ENCODE measurements around the gene FOXE3.

FOXE3 gene

GRCh38 chr1:47396671-47397196 lies 19.4 kb upstream of the FOXE3 start:
- Histone ChIP-seq H3K9ac (ENCODE audit: low read length) (no peak overlapping the region), H4K91ac (ENCODE audit: low read depth, low read length) (no peak overlapping the region), H4K8ac (ENCODE audit: low read depth, low read length) (no peak overlapping the region), H2BK5ac (ENCODE audit: low read depth, low read length, poor library complexity) (no peak overlapping the region), H3K23ac (ENCODE audit: low read length) (no peak overlapping the region), H2AK5ac (ENCODE audit: low read length) (no peak overlapping the region), H3K36me3 (ENCODE audit: control insufficient read depth in 1 of 2, insufficient read depth in 2 of 2, low read length in 2 of 2) (no peaks in the 10 kb centered on the region), H4K12ac (ENCODE audit: low read depth, low read length) (no peak overlapping the region), H3K9me3 (ENCODE audit: insufficient read depth, low read depth, low read length) (no peaks in the 10 kb centered on the region), H3K27ac (ENCODE audit: low read depth, low read length) (no peak overlapping the region), H2BK12ac (ENCODE audit: low read length) (no peak overlapping the region), H3K4ac (ENCODE audit: low read depth, low read length) (no peak overlapping the region), H3K79me2 (ENCODE audit: control insufficient read depth, insufficient read depth, low read length, poor library complexity) (no peaks in the 10 kb centered on the region), H3K18ac (ENCODE audit: low read length) (no peak overlapping the region), H3K4me3 (ENCODE audit: low read depth, low read length) (no peak overlapping the region), H3K27me3 (ENCODE audit: insufficient read depth, low read length) (no peaks in the 10 kb centered on the region), H3K4me2 (ENCODE audit: low read length) (no peak overlapping the region), H3K79me1 (ENCODE audit: low read length) (no peaks in the 10 kb centered on the region), H3K14ac (ENCODE audit: low read length) (no peak overlapping the region), H2AFZ (ENCODE audit: insufficient read depth, low read length, poor library complexity) (no peak overlapping the region), H3K4me1 (ENCODE audit: control insufficient read depth in 1 of 2, insufficient read depth in 2 of 2, low read length in 2 of 2) (peaks cover 0 to 3% of the 10 kb centered on the region in 2 experiments), H2BK120ac (ENCODE audit: insufficient read depth, low read length, poor library complexity) (no peak overlapping the region)
- WGBS (ENCODE audit: extremely low coverage, insufficient coverage, insufficient read length): no CpG with 5 or more reads among the region's 6 CpGs
- no peak for DNase-seq

GRCh38 chr1:47399138-47399845 lies 16.8 kb upstream of the FOXE3 start:
- H3K9me3 ChIP-seq (ENCODE audit: insufficient read depth, low read depth, low read length): no peaks in the 10 kb centered on the region
- H3K4me3 ChIP-seq (ENCODE audit: low read depth, low read length): no peak overlapping the region
- no peak overlapping the region for H3K4ac ChIP-seq (ENCODE audit: low read depth, low read length)
- no peak overlapping the region for H2AK5ac ChIP-seq (ENCODE audit: low read length)
- H3K79me2 ChIP-seq (ENCODE audit: control insufficient read depth, insufficient read depth, low read length, poor library complexity): no peaks in the 10 kb centered on the region
- H2BK12ac ChIP-seq (ENCODE audit: low read length): no peak overlapping the region
- no peak overlapping the region for H4K12ac ChIP-seq (ENCODE audit: low read depth, low read length)
- WGBS (ENCODE audit: extremely low coverage, insufficient coverage, insufficient read length): no CpG with 5 or more reads among the region's 4 CpGs
- no peak overlapping the region for H4K8ac ChIP-seq (ENCODE audit: low read depth, low read length)
- H3K18ac ChIP-seq (ENCODE audit: low read length): no peak overlapping the region
- H2BK120ac ChIP-seq (ENCODE audit: insufficient read depth, low read length, poor library complexity): no peak overlapping the region
- H3K9ac ChIP-seq (ENCODE audit: low read length): no peak overlapping the region
- H3K27ac ChIP-seq (ENCODE audit: low read depth, low read length): no peak overlapping the region
- H4K91ac ChIP-seq (ENCODE audit: low read depth, low read length): no peak overlapping the region
- H3K14ac ChIP-seq (ENCODE audit: low read length): no peak overlapping the region
- DNase-seq: no peak
- H3K79me1 ChIP-seq (ENCODE audit: low read length): no peaks in the 10 kb centered on the region
- no peaks in the 10 kb centered on the region for H3K27me3 ChIP-seq (ENCODE audit: insufficient read depth, low read length)
- no peaks in the 10 kb centered on the region for H3K4me1 ChIP-seq (ENCODE audit: control insufficient read depth in 1 of 2, insufficient read depth in 2 of 2, low read length in 2 of 2)
- H3K4me2 ChIP-seq (ENCODE audit: low read length): no peak overlapping the region
- H3K36me3 ChIP-seq (ENCODE audit: control insufficient read depth in 1 of 2, insufficient read depth in 2 of 2, low read length in 2 of 2): no peaks in the 10 kb centered on the region
- H2AFZ ChIP-seq (ENCODE audit: insufficient read depth, low read length, poor library complexity): no peak overlapping the region
- no peak overlapping the region for H2BK5ac ChIP-seq (ENCODE audit: low read depth, low read length, poor library complexity)
- no peak overlapping the region for H3K23ac ChIP-seq (ENCODE audit: low read length)

GRCh38 chr1:47399846-47400155 lies 16.3 kb upstream of the FOXE3 start:
- no peak overlapping the region for H3K18ac ChIP-seq (ENCODE audit: low read length)
- H4K91ac ChIP-seq (ENCODE audit: low read depth, low read length): no peak overlapping the region
- no peak overlapping the region for H3K4me2 ChIP-seq (ENCODE audit: low read length)
- H2AK5ac ChIP-seq (ENCODE audit: low read length): no peak overlapping the region
- H2BK12ac ChIP-seq (ENCODE audit: low read length): no peak overlapping the region
- H2BK120ac ChIP-seq (ENCODE audit: insufficient read depth, low read length, poor library complexity): no peak overlapping the region
- no peak overlapping the region for H3K4me3 ChIP-seq (ENCODE audit: low read depth, low read length)
- H2AFZ ChIP-seq (ENCODE audit: insufficient read depth, low read length, poor library complexity): no peak overlapping the region
- no peaks in the 10 kb centered on the region for H3K79me1 ChIP-seq (ENCODE audit: low read length)
- no peak overlapping the region for H3K4ac ChIP-seq (ENCODE audit: low read depth, low read length)
- no peak overlapping the region for H3K14ac ChIP-seq (ENCODE audit: low read length)
- H3K27ac ChIP-seq (ENCODE audit: low read depth, low read length): no peak overlapping the region
- H3K9me3 ChIP-seq (ENCODE audit: insufficient read depth, low read depth, low read length): no peaks in the 10 kb centered on the region
- H3K9ac ChIP-seq (ENCODE audit: low read length): no peak overlapping the region
- DNase-seq: no peak
- no peak overlapping the region for H3K23ac ChIP-seq (ENCODE audit: low read length)
- WGBS (ENCODE audit: extremely low coverage, insufficient coverage, insufficient read length): no CpG with 5 or more reads among the region's 4 CpGs
- H4K12ac ChIP-seq (ENCODE audit: low read depth, low read length): no peak overlapping the region
- H4K8ac ChIP-seq (ENCODE audit: low read depth, low read length): no peak overlapping the region
- H3K79me2 ChIP-seq (ENCODE audit: control insufficient read depth, insufficient read depth, low read length, poor library complexity): no peaks in the 10 kb centered on the region
- H2BK5ac ChIP-seq (ENCODE audit: low read depth, low read length, poor library complexity): no peak overlapping the region
- H3K27me3 ChIP-seq (ENCODE audit: insufficient read depth, low read length): no peaks in the 10 kb centered on the region
- H3K36me3 ChIP-seq (ENCODE audit: control insufficient read depth in 1 of 2, insufficient read depth in 2 of 2, low read length in 2 of 2): no peaks in the 10 kb centered on the region
- H3K4me1 ChIP-seq (ENCODE audit: control insufficient read depth in 1 of 2, insufficient read depth in 2 of 2, low read length in 2 of 2): no peaks in the 10 kb centered on the region

- H2AK5ac ChIP-seq (ENCODE audit: low read length): no peak overlapping the region
- WGBS (ENCODE audit: extremely low coverage, insufficient coverage, insufficient read length): no CpG with 5 or more reads among the region's 4 CpGs
- H3K36me3 ChIP-seq (ENCODE audit: control insufficient read depth in 1 of 2, insufficient read depth in 2 of 2, low read length in 2 of 2): no peaks in the 10 kb centered on the region
Observed at GRCh38 chr1:47401761-47402160, 14.3 kb upstream of the FOXE3 start.

More at GRCh38 chr1:47401761-47402160, 14.3 kb upstream of the FOXE3 start:
- no peak overlapping the region for H2BK5ac ChIP-seq (ENCODE audit: low read depth, low read length, poor library complexity)
- H3K23ac ChIP-seq (ENCODE audit: low read length): no peak overlapping the region
- DNase-seq: no peak
- H3K4ac ChIP-seq (ENCODE audit: low read depth, low read length): no peak overlapping the region
- no peak overlapping the region for H3K27ac ChIP-seq (ENCODE audit: low read depth, low read length)
- H3K4me3 ChIP-seq (ENCODE audit: low read depth, low read length): no peak overlapping the region
- no peaks in the 10 kb centered on the region for H3K4me1 ChIP-seq (ENCODE audit: control insufficient read depth in 1 of 2, insufficient read depth in 2 of 2, low read length in 2 of 2)
- no peak overlapping the region for H2BK120ac ChIP-seq (ENCODE audit: insufficient read depth, low read length, poor library complexity)
- H3K4me2 ChIP-seq (ENCODE audit: low read length): no peak overlapping the region
- no peak overlapping the region for H3K18ac ChIP-seq (ENCODE audit: low read length)
- no peaks in the 10 kb centered on the region for H3K27me3 ChIP-seq (ENCODE audit: insufficient read depth, low read length)
- no peaks in the 10 kb centered on the region for H3K79me2 ChIP-seq (ENCODE audit: control insufficient read depth, insufficient read depth, low read length, poor library complexity)
- H3K9ac ChIP-seq (ENCODE audit: low read length): no peak overlapping the region
- no peak overlapping the region for H2BK12ac ChIP-seq (ENCODE audit: low read length)
- H4K12ac ChIP-seq (ENCODE audit: low read depth, low read length): no peak overlapping the region
- no peaks in the 10 kb centered on the region for H3K9me3 ChIP-seq (ENCODE audit: insufficient read depth, low read depth, low read length)
- no peaks in the 10 kb centered on the region for H3K79me1 ChIP-seq (ENCODE audit: low read length)
- no peak overlapping the region for H3K14ac ChIP-seq (ENCODE audit: low read length)
- H4K8ac ChIP-seq (ENCODE audit: low read depth, low read length): no peak overlapping the region
- H2AFZ ChIP-seq (ENCODE audit: insufficient read depth, low read length, poor library complexity): no peak overlapping the region
- H4K91ac ChIP-seq (ENCODE audit: low read depth, low read length): no peak overlapping the region

Data from trophoblast cell (in vitro differentiated cells and primary cell).